HL-60 (cell line): Measurements from ENCODE around the gene CLEC2B.

Experiments
- POLR2AphosphoS5 ChIP-seq: IDR thresholded peaks from 2 replicates; pipeline ENCODE4 v1.6.1; 2012; ENCODE audit warnings: low read depth
- TF ChIP-seq, protein P1 (sequence below): IDR thresholded peaks from one replicate; pipeline ENCODE4 v1.5.1; 2011; ENCODE audit warnings: low read length, control low read depth, inconsistent platforms; ENCODE audit not compliant: insufficient read depth

DNA sequence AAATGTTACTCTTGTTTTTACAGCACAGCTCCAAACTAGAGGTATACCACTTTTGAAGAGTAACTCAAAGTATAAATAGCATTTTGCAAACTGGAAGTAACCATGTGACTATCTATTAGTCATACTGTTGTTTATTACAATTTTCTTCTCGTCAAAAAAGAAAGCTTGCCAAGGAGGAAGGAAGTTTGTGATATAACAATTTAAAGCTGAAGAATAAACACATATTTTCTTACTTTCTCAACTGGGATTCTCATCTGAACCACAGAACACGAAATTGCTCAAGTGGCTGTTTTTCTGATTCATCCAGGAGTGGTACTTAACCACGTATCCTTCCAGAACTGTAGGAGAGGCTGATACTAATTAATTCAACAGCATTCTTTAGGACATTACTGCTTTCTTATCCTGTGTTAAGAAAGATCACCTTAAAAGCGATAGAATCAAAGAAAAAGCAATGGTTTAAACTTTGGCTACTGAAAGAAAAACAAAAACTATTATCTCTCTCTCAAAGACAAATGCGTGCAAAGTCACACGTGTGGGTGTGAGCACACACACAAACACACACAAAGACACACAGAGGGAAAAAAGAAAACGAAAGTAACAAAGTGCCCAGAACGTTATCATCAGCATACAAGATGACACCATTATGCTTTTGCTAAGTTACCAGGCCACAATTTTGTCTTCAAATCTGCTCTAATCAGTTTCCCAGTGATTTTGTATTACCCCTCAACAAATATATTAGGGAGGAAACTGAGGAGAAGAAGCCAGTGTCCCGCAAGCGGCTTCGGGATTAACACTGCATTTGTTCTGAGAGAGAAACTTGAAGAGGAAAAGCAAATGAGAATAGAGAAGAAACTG lies at the start of gene CLEC2B:
- TF ChIP-seq, protein P1, sequence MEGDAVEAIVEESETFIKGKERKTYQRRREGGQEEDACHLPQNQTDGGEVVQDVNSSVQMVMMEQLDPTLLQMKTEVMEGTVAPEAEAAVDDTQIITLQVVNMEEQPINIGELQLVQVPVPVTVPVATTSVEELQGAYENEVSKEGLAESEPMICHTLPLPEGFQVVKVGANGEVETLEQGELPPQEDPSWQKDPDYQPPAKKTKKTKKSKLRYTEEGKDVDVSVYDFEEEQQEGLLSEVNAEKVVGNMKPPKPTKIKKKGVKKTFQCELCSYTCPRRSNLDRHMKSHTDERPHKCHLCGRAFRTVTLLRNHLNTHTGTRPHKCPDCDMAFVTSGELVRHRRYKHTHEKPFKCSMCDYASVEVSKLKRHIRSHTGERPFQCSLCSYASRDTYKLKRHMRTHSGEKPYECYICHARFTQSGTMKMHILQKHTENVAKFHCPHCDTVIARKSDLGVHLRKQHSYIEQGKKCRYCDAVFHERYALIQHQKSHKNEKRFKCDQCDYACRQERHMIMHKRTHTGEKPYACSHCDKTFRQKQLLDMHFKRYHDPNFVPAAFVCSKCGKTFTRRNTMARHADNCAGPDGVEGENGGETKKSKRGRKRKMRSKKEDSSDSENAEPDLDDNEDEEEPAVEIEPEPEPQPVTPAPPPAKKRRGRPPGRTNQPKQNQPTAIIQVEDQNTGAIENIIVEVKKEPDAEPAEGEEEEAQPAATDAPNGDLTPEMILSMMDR = no peak
- no peak for TF ChIP-seq POLR2AphosphoS5
